ENCODE data around the gene KLC4. TPM values are rescaled to one million over a fixed set of nuclear protein-coding genes. Genes with fewer than 3 reads are reported as not detected.

Gene KLC4
- 16.5 and 17.2 TPM in 2 replicates for total RNA-seq

GRCh38 chr6:43059168-43060033, at the start of gene KLC4, which contains the start of gene MRPL2:
KLC4 (plus strand) TSS chr6:43059631; CDS start chr6:43061336, 1,705 bp downstream.
MRPL2 (minus strand) TSS chr6:43059434; CDS start chr6:43059381, 53 bp downstream.

GRCh38 chr6:43013843-43014433, 45.5 kb upstream of the KLC4 start, which contains the start of the genes KLHDC3 and MEA1:
KLHDC3 (plus strand) TSS chr6:43014249; CDS start chr6:43017193, 2,944 bp downstream.
MEA1 (minus strand) TSS chr6:43013946; CDS start chr6:43013813, 133 bp downstream.

GRCh38 chr6:43021270-43022047, 38.0 kb upstream of the KLC4 start, which contains the start of gene RRP36:
RRP36 (plus strand) TSS chr6:43021623; CDS start chr6:43021655, 32 bp downstream.

GRCh38 chr6:43053545-43054205, 5.8 kb upstream of the KLC4 start, which contains the start of gene CUL7:
CUL7 (minus strand) TSS chr6:43053851; CDS start chr6:43052788, 1,063 bp downstream.

GRCh38 chr6:43075670-43076463, 16.4 kb downstream of the KLC4 start, which contains the start of gene PTK7:
PTK7 (plus strand) TSS chr6:43076314; CDS start chr6:43076489, 175 bp downstream.

Other genes starting within 250 kb of the KLC4 start
- gene RPL7L1, start 180.0 kb upstream of the KLC4 start, total RNA-seq, result 96.3 and 122 TPM in 2 replicates
- 0.17 TPM in 1 of 2 replicates, not detected in the other for gene PTCRA, start 143.6 kb upstream of the KLC4 start, total RNA-seq
- gene CNPY3, start 130.2 kb upstream of the KLC4 start, total RNA-seq, result 24.3 and 29.0 TPM in 2 replicates
- gene GNMT, start 98.9 kb upstream of the KLC4 start, total RNA-seq, result 0.11 and 0.17 TPM in 2 replicates
- 11.8 and 28.6 TPM in 2 replicates for gene PEX6, start 80.5 kb upstream of the KLC4 start, total RNA-seq
- gene PPP2R5D, start 75.1 kb upstream of the KLC4 start, total RNA-seq, result 22.3 and 31.3 TPM in 2 replicates
- 36.4 and 37.4 TPM in 2 replicates for gene MEA1, start 45.7 kb upstream of the KLC4 start, total RNA-seq
- gene KLHDC3, start 45.4 kb upstream of the KLC4 start, total RNA-seq, result 134 and 141 TPM in 2 replicates
- 73.8 and 80.4 TPM in 2 replicates for gene RRP36, start 38.0 kb upstream of the KLC4 start, total RNA-seq
- 18.4 and 23.4 TPM in 2 replicates for gene CUL7, start 5.8 kb upstream of the KLC4 start, total RNA-seq
- gene MRPL2, start 197 bp upstream of the KLC4 start, total RNA-seq, result 11.3 and 11.5 TPM in 2 replicates
- 28.2 and 39.6 TPM in 2 replicates for gene PTK7, start 16.7 kb downstream of the KLC4 start, total RNA-seq
- gene SRF, start 111.6 kb downstream of the KLC4 start, total RNA-seq, result 11.8 TPM in 2 replicates
- gene CUL9, start 122.6 kb downstream of the KLC4 start, total RNA-seq, result 16.9 and 17.9 TPM in 2 replicates
- gene DNPH1, start 169.8 kb downstream of the KLC4 start, total RNA-seq, result 44.8 and 59.2 TPM in 2 replicates
- not detected in 2 replicates for gene TTBK1, start 183.8 kb downstream of the KLC4 start, total RNA-seq
- gene SLC22A7, start 238.6 kb downstream of the KLC4 start, total RNA-seq, result not detected in 2 replicates
- gene CRIP3, start 249.2 kb downstream of the KLC4 start, total RNA-seq, result not detected in 2 replicates